Right atrium auricular region (tissue), 2 donors: ENCODE measurements around the gene ISCU. TPM values are rescaled to one million over a fixed set of nuclear protein-coding genes. Genes with fewer than 3 reads are reported as not detected.

Experiments
- DNase-seq: peaks from one replicate; pipeline ENCODE4 v3.0.0-alpha.2; 2019; ENCODE audit warnings: low spot score
- H3K27ac ChIP-seq, 2 donors: fragments of 200-600 bp; sonication (generic); 1 replicate in 1 of 2; 2 replicates in 1 of 2; pipeline ENCODE4 v1.5.1; 2016 to 2019
- H3K27me3 ChIP-seq, 2 donors: fragments of 200-600 bp; sonication (generic); one replicate each; pipeline versions ENCODE4 v1.5.1 to v1.6.0; 2017 to 2019
- H3K36me3 ChIP-seq: fragments of 200-600 bp; sonication (generic); one replicate; pipeline ENCODE4 v1.5.1; 2016
- H3K4me1 ChIP-seq, 2 donors: fragments of 200-600 bp; sonication (generic); one replicate each; pipeline versions ENCODE4 v1.5.1 to v1.6.0; 2017 to 2019
- H3K4me3 ChIP-seq, 2 donors: fragments of 200-600 bp; sonication (generic); 1 replicate in 1 of 2; 2 replicates in 1 of 2; pipeline ENCODE4 v1.5.1; 2017 to 2019; ENCODE audit warnings: mild to moderate bottlenecking in 1 of 2, moderate library complexity in 1 of 2
- H3K9me3 ChIP-seq, 2 donors: fragments of 200-600 bp; sonication (generic); one replicate each; pipeline ENCODE4 v1.5.1; 2019
- CTCF ChIP-seq, 2 donors: fragments of 200-600 bp; sonication (generic); IDR thresholded peaks; one replicate each; pipeline ENCODE4 v1.5.1; 2019; ENCODE audit warnings: antibody characterized with exemption in 2 of 2
- total RNA-seq, 2 donors: library from RNA; depleted of rRNA; stranded (reverse); fragments of >200 nt; gene quantifications; one replicate each; pipeline ENCODE4 v1.1.0, GENCODE V29; 2016

Gene ISCU
- total RNA-seq, 2 donors from 2014 or later = 421 to 433 TPM

DNA sequence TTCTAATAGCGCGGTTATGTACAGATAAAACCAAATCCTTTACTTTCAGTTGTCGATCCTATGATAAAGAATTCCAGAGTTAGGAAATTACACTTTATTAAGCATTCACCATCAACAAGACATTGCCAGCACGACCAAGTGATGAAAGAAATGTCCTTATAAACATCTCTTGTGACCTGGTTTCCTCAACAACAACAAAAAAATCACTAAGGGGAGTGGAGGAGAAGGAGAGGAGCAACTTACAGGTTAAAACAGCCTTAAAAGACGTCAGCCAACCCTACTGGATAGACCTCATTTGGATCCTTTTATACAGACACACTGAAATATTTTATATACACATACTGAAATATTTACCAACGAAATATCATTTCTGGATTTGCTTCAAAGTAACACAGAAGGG, 24.2 kb upstream of the ISCU start:
- Histone ChIP-seq H3K27me3 (no peaks in the 10 kb centered on the region), H3K36me3 (peaks cover 53% of the 10 kb centered on the region), H3K4me1 (peaks cover 0 to 3% of the 10 kb centered on the region in 2 donors), H3K4me3 (no peak overlapping the region), H3K9me3 (no peaks in the 10 kb centered on the region), H3K27ac (no peak overlapping the region)
- DNase-seq = no peak
- TF ChIP-seq CTCF (IDR thresholded peaks at IDR 0.05) = no peak

DNA sequence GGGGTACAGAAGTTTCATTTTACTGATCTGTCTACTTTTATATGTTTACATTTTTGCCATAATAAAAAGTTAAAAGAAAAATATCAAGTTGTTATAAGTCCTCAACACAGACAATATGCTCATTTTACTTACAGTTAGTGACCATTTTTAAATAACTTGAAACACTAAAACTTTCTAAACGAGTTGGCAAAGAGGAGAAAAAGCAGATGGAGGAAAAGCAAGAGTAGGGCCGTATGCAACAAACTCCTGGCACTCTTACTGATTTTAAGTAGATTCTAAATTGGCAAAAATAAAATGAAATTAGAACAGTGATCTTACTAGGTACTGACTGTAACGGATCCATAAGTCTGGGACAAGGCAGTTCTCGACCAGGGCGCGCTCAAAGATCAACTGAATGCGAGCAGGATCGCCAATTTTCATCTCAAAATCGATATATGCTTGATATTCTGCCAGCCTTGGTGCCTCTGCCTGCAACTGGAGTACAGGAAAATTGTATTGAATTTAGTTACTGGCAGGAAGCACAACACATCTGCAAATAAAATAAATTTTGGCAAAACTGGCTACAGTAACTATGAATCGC, 23.7 kb upstream of the ISCU start:
- TF ChIP-seq CTCF (IDR thresholded peaks at IDR 0.05) = no peak
- DNase-seq = no peak
- H3K4me1 ChIP-seq = peaks cover 0 to 3% of the 10 kb centered on the region in 2 donors
- peaks cover 58% of the 10 kb centered on the region for H3K36me3 ChIP-seq
- H3K9me3 ChIP-seq = no peaks in the 10 kb centered on the region
- no peak overlapping the region for H3K27ac ChIP-seq
- H3K27me3 ChIP-seq = no peaks in the 10 kb centered on the region
- no peak overlapping the region for H3K4me3 ChIP-seq

DNA sequence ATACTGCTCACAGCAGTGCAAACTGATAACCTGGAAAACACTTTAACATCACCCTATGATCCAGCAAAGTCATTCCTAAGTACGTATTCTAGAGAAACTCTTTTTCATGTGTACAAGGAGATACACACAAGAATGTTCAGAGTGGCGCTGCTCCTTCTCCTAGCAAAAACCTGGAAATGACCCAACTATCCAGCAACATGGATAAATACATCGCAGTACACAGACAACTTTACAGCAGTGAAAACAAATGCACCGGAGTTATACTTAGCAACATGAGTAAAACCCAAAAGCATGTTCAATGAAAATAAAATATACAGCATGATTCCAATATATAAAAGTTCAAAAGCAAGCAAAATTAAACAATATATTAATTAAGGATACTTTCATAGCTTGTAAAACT, 20.1 kb upstream of the ISCU start:
- Histone ChIP-seq H3K4me3 (no peak overlapping the region), H3K27ac (no peak overlapping the region), H3K27me3 (no peaks in the 10 kb centered on the region)

DNA sequence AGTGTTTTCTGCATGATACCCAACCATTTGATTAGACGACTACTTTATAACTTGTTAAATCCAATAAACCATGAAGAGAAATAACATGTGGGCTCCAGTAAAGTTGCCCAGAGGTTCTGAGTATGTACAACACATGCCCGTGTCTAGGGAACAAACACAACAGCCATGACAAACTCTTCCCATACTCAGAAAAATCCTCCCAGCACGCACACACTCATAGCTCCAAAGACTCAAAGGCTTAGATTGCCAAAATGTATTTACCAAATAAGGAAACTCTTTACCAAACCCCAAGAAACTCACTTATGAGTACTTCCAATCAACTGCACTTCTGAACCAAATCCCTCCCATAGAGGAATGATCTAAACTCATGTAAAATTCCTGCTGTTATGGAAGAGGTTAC, 18.7 kb upstream of the ISCU start:
- Histone ChIP-seq H3K27ac (no peak overlapping the region), H3K9me3 (no peaks in the 10 kb centered on the region), H3K36me3 (peaks cover 50% of the 10 kb centered on the region), H3K4me3 (no peak overlapping the region), H3K4me1 (peaks cover 0 to 9% of the 10 kb centered on the region in 2 donors), H3K27me3 (no peaks in the 10 kb centered on the region)
- no peak for DNase-seq
- TF ChIP-seq CTCF (IDR thresholded peaks at IDR 0.05) = no peak

More for the DNA sequence above, 20.1 kb upstream of the ISCU start:
- no peak for DNase-seq
- Histone ChIP-seq H3K4me1 (peaks cover 0 to 7% of the 10 kb centered on the region in 2 donors), H3K36me3 (peaks cover 51% of the 10 kb centered on the region), H3K9me3 (no peaks in the 10 kb centered on the region)
- TF ChIP-seq CTCF (IDR thresholded peaks at IDR 0.05) = no peak

GRCh38 chr12:108547686-108548085, 14.7 kb upstream of the ISCU start:
- Histone ChIP-seq H3K36me3 (peaks cover 49% of the 10 kb centered on the region), H3K4me1 (peaks cover 0 to 8% of the 10 kb centered on the region in 2 donors), H3K27ac (no peak overlapping the region)

More at GRCh38 chr12:108547686-108548085, 14.7 kb upstream of the ISCU start:
- DNase-seq = no peak
- Histone ChIP-seq H3K9me3 (no peaks in the 10 kb centered on the region), H3K4me3 (no peak overlapping the region), H3K27me3 (no peaks in the 10 kb centered on the region)
- TF ChIP-seq CTCF (IDR thresholded peaks at IDR 0.05) = no peak
